ENCODE measurements around the gene CLDND2.

The CLDND2 gene

DNA sequence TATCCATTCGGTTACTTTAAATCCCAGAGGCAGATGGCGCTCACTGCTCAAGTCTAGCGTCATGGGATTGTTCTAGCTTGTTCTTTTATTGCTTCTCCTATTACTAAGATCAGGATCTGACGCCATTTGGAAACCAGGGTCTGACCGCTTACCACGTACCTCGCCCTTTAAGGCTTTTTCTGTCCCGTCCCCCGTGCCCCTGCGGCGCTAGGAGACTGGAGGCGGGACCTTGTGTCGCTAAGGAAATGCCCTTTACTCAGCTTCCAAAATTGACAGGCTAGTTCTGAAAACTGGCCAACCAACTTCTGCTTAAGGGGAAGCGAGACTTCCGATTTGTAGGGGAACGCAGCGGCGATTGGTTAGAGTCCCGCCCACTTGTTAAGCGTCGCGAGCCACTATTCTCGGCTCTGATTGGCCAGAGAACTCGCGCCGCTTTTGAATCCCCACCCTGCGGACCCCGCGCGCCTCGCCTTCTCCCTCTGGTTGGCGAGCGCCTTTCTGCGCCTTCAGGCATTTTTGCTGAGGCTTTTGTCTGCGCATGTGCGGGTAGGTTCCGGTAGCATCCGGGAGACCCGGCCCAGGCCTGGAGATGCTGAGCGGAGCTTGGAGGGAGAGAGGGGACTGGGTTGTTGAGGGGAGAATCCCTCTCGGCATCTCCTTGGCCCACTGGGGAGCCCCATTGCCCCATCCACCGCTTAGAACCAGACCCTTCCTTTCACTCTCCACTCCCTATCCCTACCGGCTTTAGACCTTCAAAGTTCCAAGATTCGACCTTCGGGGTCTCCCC lies 25.4 kb upstream of the CLDND2 start (continued):
- TF ChIP-seq ZNF146 (tag by site-specific recombination; IDR thresholded peaks at IDR 0.05): no peak
- TF ChIP-seq ZNF155 (tag by site-specific recombination; IDR thresholded peaks at IDR 0.05): no peak
- TF ChIP-seq ZNF747 (tag by site-specific recombination; IDR thresholded peaks at IDR 0.05): no peak
- TF ChIP-seq ZNF558 (tag by site-specific recombination; IDR thresholded peaks at IDR 0.05): no peak
- TF ChIP-seq ZNF112 (tag by site-specific recombination; IDR thresholded peaks at IDR 0.05): no peak
- TF ChIP-seq, protein P1, sequence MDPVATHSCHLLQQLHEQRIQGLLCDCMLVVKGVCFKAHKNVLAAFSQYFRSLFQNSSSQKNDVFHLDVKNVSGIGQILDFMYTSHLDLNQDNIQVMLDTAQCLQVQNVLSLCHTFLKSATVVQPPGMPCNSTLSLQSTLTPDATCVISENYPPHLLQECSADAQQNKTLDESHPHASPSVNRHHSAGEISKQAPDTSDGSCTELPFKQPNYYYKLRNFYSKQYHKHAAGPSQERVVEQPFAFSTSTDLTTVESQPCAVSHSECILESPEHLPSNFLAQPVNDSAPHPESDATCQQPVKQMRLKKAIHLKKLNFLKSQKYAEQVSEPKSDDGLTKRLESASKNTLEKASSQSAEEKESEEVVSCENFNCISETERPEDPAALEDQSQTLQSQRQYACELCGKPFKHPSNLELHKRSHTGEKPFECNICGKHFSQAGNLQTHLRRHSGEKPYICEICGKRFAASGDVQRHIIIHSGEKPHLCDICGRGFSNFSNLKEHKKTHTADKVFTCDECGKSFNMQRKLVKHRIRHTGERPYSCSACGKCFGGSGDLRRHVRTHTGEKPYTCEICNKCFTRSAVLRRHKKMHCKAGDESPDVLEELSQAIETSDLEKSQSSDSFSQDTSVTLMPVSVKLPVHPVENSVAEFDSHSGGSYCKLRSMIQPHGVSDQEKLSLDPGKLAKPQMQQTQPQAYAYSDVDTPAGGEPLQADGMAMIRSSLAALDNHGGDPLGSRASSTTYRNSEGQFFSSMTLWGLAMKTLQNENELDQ (tag by site-specific recombination; IDR thresholded peaks at IDR 0.05; ENCODE audit: low read depth): no peak

DNA sequence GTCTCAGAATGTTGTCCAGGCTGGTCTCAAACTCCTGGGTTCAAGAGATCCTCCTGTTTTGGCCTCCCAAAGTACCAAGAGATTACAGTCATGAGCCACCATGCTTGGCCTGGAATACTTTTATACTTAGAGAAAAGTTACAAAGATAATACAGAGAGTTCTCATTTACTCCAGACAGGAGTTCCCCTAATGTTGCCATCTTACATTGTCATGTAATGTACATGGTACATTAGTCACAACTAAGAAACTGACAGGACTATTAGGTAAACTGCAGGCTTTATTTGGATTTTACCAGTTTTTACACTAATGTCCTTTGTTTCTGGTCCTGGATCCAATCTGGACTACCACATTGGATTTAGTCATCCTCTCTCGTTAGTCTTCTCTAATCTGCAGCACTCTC lies 23.9 kb upstream of the CLDND2 start:
- Histone ChIP-seq H3K36me3 (ENCODE audit: control insufficient read depth in 2 of 2, insufficient read depth in 1 of 2, low read length in 2 of 2) (no peaks in the 10 kb centered on the region), H3K4me1 (ENCODE audit: control insufficient read depth, insufficient read depth, low read length) (peaks cover 4% of the 10 kb centered on the region; the same call in 1 of the 2 replicates), H3K9me3 (ENCODE audit: control insufficient read depth, insufficient read depth, low read depth, low read length) (no peaks in the 10 kb centered on the region), H3K4me3 (ENCODE audit: low read depth, low read length) (no peak overlapping the region), H3K27ac (ENCODE audit: extremely low read depth, low read depth, low read length) (no peak overlapping the region)
- POLR2A ChIA-PET: interaction anchor here (0.7 kb wide), 1 partner anchor 38 kb away, joined by 4 read pairs; no protein-coding TSS in a partner anchor
- TF ChIP-seq ZNF16 (tag by site-specific recombination; IDR thresholded peaks at IDR 0.05; ENCODE audit: low read depth) (no peak), ZNF302 (tag by site-specific recombination; IDR thresholded peaks at IDR 0.05; ENCODE audit: low read depth) (no peak), KLF16 (tag by site-specific recombination; IDR thresholded peaks at IDR 0.05) (no peak), ZNF184 (tag by site-specific recombination; IDR thresholded peaks at IDR 0.05) (no peak), ZNF174 (tag by site-specific recombination; IDR thresholded peaks at IDR 0.05) (no peak), ZNF624 (tag by site-specific recombination; IDR thresholded peaks at IDR 0.05) (no peak)
- TF ChIP-seq, protein P2, sequence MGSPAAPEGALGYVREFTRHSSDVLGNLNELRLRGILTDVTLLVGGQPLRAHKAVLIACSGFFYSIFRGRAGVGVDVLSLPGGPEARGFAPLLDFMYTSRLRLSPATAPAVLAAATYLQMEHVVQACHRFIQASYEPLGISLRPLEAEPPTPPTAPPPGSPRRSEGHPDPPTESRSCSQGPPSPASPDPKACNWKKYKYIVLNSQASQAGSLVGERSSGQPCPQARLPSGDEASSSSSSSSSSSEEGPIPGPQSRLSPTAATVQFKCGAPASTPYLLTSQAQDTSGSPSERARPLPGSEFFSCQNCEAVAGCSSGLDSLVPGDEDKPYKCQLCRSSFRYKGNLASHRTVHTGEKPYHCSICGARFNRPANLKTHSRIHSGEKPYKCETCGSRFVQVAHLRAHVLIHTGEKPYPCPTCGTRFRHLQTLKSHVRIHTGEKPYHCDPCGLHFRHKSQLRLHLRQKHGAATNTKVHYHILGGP (tag by site-specific recombination; IDR thresholded peaks at IDR 0.05): no peak
- TF ChIP-seq, protein P3, sequence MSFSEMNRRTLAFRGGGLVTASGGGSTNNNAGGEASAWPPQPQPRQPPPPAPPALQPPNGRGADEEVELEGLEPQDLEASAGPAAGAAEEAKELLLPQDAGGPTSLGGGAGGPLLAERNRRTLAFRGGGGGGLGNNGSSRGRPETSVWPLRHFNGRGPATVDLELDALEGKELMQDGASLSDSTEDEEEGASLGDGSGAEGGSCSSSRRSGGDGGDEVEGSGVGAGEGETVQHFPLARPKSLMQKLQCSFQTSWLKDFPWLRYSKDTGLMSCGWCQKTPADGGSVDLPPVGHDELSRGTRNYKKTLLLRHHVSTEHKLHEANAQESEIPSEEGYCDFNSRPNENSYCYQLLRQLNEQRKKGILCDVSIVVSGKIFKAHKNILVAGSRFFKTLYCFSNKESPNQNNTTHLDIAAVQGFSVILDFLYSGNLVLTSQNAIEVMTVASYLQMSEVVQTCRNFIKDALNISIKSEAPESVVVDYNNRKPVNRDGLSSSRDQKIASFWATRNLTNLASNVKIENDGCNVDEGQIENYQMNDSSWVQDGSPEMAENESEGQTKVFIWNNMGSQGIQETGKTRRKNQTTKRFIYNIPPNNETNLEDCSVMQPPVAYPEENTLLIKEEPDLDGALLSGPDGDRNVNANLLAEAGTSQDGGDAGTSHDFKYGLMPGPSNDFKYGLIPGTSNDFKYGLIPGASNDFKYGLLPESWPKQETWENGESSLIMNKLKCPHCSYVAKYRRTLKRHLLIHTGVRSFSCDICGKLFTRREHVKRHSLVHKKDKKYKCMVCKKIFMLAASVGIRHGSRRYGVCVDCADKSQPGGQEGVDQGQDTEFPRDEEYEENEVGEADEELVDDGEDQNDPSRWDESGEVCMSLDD (tag by site-specific recombination; IDR thresholded peaks at IDR 0.05): no peak
- CTCF ChIA-PET: no interaction called here

DNA sequence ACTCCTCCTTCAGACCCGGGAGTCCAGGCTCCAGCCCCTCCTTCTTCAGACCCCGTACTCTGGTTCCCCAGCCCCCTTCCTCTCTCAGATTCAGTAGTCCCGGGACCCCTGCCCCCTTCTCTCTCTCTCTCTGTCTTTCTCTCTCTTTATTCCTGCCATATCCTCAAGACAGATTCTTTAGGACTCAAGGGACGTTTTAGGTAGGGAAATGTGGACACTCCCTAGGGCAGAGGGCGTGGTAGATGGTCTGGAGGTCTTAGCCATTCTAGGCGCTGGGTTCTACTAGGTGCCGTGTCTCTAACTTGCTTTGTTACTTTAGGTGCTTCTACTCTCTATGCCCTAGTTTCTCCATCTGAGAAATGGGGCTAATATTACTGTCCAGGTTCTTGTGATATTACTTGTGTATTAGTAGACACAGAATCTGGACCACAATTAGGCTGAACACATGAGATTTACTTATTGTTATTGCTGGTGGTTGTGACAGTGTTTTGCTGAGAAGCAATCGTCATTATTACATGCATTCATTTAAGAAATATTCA lies 22.3 kb upstream of the CLDND2 start:
- no peaks in the 10 kb centered on the region for H3K36me3 ChIP-seq (ENCODE audit: control insufficient read depth in 2 of 2, insufficient read depth in 1 of 2, low read length in 2 of 2)
- ChIA-PET POLR2A (no interaction called here), CTCF (interaction anchor here (1.3 kb wide), 1 partner anchor 10 kb away, joined by 3 read pairs; no protein-coding TSS in a partner anchor)
- H3K4me3 ChIP-seq (ENCODE audit: low read depth, low read length): no peak overlapping the region
- no peak overlapping the region for H3K27ac ChIP-seq (ENCODE audit: extremely low read depth, low read depth, low read length)
- H3K4me1 ChIP-seq (ENCODE audit: control insufficient read depth, insufficient read depth, low read length): peaks cover 4% of the 10 kb centered on the region; the same call in 1 of the 2 replicates
- no peaks in the 10 kb centered on the region for H3K9me3 ChIP-seq (ENCODE audit: control insufficient read depth, insufficient read depth, low read depth, low read length)
- TF ChIP-seq ZNF354C (tag by site-specific recombination; IDR thresholded peaks at IDR 0.05; ENCODE audit: borderline replicate concordance, low read depth) (no peak), KLF10 (tag by site-specific recombination; IDR thresholded peaks at IDR 0.05) (no peak), ZNF169 (tag by site-specific recombination; IDR thresholded peaks at IDR 0.05) (no peak), ZNF658 (tag by site-specific recombination; IDR thresholded peaks at IDR 0.05) (no peak), ZNF157 (tag by site-specific recombination; IDR thresholded peaks at IDR 0.05) (no peak), ZIC2 (tag by site-specific recombination; IDR thresholded peaks at IDR 0.05) (no peak), ZNF600 (tag by site-specific recombination; IDR thresholded peaks at IDR 0.05) (no peak), ZNF202 (tag by site-specific recombination; IDR thresholded peaks at IDR 0.05; ENCODE audit: borderline replicate concordance) (no peak), ZXDB (tag by site-specific recombination; IDR thresholded peaks at IDR 0.05) (no peak), ZBTB20 (tag by site-specific recombination; IDR thresholded peaks at IDR 0.05) (no peak), ZNF114 (tag by site-specific recombination; IDR thresholded peaks at IDR 0.05) (no peak), FEZF1 (tag by site-specific recombination; IDR thresholded peaks at IDR 0.05) (no peak)
- TF ChIP-seq, protein P4, sequence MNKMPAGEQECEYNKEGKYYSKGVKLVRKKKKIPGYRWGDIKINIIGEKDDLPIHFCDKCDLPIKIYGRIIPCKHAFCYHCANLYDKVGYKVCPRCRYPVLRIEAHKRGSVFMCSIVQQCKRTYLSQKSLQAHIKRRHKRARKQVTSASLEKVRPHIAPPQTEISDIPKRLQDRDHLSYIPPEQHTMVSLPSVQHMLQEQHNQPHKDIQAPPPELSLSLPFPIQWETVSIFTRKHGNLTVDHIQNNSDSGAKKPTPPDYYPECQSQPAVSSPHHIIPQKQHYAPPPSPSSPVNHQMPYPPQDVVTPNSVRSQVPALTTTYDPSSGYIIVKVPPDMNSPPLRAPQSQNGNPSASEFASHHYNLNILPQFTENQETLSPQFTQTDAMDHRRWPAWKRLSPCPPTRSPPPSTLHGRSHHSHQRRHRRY (tag by site-specific recombination; IDR thresholded peaks at IDR 0.05): no peak
